Prostate gland (tissue), 2 donors: ENCODE results near the gene POP7. TPM values are rescaled to one million over a fixed set of nuclear protein-coding genes. Genes with fewer than 3 reads are reported as not detected.
"Not testable (repeated sequence)": the region's sequence is repeated elsewhere in the genome, so short reads cannot be mapped to it uniquely, and the experiment has no call there.

Experiments
- DNase-seq: peaks from one replicate; pipeline ENCODE4 v3.0.0-alpha.2; 2019; ENCODE audit warnings: low spot score
- H3K27ac ChIP-seq, 2 donors: fragments of 200-600 bp; sonication (generic); 2 replicates each; pipeline ENCODE4 v1.5.1; 2017 to 2019
- H3K27me3 ChIP-seq: fragments of 200-600 bp; sonication (generic); replicated peaks from 2 replicates; pipeline ENCODE4 v1.5.1; 2019; ENCODE audit not compliant: insufficient read depth
- H3K36me3 ChIP-seq, 2 donors: fragments of 200-600 bp; sonication (generic); 1 replicate in 1 of 2; 2 replicates in 1 of 2; pipeline versions ENCODE4 v1.5.1 to v1.8.1; 2017 to 2019
- H3K4me1 ChIP-seq: fragments of 200-600 bp; sonication (generic); replicated peaks from 2 replicates; pipeline ENCODE4 v1.5.1; 2019
- H3K4me3 ChIP-seq, 2 donors: fragments of 200-600 bp; sonication (generic); 2 replicates each; pipeline ENCODE4 v1.5.1; 2017 to 2019
- H3K9me3 ChIP-seq: fragments of 200-600 bp; sonication (generic); 2 replicates; pipeline ENCODE4 v1.5.1; 2017
- POLR2A ChIP-seq: fragments of 450-650 bp; IDR thresholded peaks from one replicate; pipeline ENCODE4 v1.6.1; 2016; ENCODE audit warnings: antibody characterized with exemption, mild to moderate bottlenecking
- POLR2AphosphoS5 ChIP-seq: sonication (generic); formaldehyde crosslinking; IDR thresholded peaks from one replicate; pipeline ENCODE4 v1.6.1; 2017; ENCODE audit warnings: antibody characterized with exemption
- WGBS: methylation state at CpG from one replicate; pipeline ENCODE4 v1.1.5; 2018; 5-methylcytosine and 5-hydroxymethylcytosine counted together
- intact Hi-C: fragments of 100-400 bp; cut with DNase I; formaldehyde crosslinking; loops from one replicate; pipeline ENCODE4 v1.14.2; 2022
- total RNA-seq, 2 donors: library from RNA; depleted of rRNA; stranded (reverse); fragments of >200 nt; gene quantifications; one replicate each; pipeline ENCODE4 v1.1.0, GENCODE V29; 2016
- TF ChIP-seq, protein P1 (sequence below), 4 experiments: fragments of 200-600 bp in 2 of 4; fragments of 450-650 bp in 2 of 4; sonication (generic) in 2 of 4; IDR thresholded peaks; 1 replicate in 3 of 4; 2 replicates in 1 of 4; pipeline ENCODE4 v1.5.1; 2016 to 2019; ENCODE audit warnings: antibody characterized with exemption in 4 of 4, mild to moderate bottlenecking in 2 of 4, moderate library complexity in 2 of 4

POP7 gene
- total RNA-seq: 10 to 100 TPM; 41.4 to 45.2 TPM

DNA sequence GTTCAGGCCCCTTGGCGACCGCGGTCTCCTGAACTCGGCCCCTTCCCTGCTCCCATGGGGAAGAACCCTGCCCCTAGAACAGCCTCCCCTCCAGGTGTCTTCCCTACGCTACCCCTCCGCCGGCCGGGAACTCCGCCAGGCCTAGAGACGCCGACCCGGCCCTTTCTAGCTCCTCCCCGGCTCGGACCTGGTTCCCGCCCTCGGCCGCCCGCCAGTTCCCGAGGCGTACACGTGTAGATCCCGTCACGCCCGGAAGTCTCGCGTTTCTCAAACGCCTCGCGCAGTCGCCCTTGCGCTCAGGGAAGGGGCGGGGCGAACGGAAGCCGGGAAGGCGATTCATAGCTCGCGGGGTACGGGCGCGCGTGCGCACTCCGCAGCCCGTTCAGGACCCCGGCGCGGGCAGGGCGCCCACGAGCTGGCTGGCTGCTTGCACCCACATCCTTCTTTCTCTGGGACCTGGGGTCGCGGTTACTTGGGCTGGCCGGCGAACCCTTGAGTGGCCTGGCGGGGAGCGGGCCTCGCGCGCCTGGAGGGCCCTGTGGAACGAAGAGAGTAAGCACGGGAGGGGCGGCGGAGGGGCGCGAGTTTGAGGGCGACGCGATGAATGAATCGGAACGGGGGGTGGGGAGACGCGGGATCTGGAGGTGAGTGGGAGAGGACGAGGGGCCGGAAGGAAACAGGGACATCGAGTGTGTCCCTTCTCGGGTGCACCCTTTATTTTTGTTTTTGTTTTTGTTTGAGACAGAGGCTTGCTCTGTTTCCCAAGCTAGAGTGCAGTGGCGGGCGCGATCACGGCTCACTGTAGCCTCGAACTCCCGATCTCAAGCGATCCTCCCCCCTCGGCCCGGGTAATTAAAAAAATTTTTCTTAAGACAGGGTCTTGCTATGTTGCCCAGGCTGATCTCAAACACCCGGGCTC is at the start of gene POP7:
Gene POP7 (plus strand): TSS at position 369 of the 919 bp plus-strand sequence. CDS start 710 bp downstream, outside the sequence.
- peak; percentile 98 for DNase-seq
- Histone ChIP-seq H3K27ac (peak within 1 kb of the TSS; percentile 94 to 96), H3K4me1 (peaks cover 6% of the 10 kb centered on the region), H3K4me3 (peak within 1 kb of the TSS; percentile 75 to 84), H3K27me3 (no peaks in the 10 kb centered on the region), H3K9me3 (no peaks in the 10 kb centered on the region), H3K36me3 (no peaks in the 10 kb centered on the region)
- intact Hi-C loops: loop anchor here (2.0 to 5.0 kb wide), 2 partner anchors 121 to 147 kb away; partner anchors contain the start of genes EPHB4 and SLC12A9
- peak; percentile 99 for TF ChIP-seq POLR2AphosphoS5
- TF ChIP-seq, protein P1, sequence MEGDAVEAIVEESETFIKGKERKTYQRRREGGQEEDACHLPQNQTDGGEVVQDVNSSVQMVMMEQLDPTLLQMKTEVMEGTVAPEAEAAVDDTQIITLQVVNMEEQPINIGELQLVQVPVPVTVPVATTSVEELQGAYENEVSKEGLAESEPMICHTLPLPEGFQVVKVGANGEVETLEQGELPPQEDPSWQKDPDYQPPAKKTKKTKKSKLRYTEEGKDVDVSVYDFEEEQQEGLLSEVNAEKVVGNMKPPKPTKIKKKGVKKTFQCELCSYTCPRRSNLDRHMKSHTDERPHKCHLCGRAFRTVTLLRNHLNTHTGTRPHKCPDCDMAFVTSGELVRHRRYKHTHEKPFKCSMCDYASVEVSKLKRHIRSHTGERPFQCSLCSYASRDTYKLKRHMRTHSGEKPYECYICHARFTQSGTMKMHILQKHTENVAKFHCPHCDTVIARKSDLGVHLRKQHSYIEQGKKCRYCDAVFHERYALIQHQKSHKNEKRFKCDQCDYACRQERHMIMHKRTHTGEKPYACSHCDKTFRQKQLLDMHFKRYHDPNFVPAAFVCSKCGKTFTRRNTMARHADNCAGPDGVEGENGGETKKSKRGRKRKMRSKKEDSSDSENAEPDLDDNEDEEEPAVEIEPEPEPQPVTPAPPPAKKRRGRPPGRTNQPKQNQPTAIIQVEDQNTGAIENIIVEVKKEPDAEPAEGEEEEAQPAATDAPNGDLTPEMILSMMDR (IDR thresholded peaks at IDR 0.05): no peak
- peak; percentile 68 for TF ChIP-seq POLR2A
- WGBS: under 1% methylated on average over 86 of the region's 86 CpGs

DNA sequence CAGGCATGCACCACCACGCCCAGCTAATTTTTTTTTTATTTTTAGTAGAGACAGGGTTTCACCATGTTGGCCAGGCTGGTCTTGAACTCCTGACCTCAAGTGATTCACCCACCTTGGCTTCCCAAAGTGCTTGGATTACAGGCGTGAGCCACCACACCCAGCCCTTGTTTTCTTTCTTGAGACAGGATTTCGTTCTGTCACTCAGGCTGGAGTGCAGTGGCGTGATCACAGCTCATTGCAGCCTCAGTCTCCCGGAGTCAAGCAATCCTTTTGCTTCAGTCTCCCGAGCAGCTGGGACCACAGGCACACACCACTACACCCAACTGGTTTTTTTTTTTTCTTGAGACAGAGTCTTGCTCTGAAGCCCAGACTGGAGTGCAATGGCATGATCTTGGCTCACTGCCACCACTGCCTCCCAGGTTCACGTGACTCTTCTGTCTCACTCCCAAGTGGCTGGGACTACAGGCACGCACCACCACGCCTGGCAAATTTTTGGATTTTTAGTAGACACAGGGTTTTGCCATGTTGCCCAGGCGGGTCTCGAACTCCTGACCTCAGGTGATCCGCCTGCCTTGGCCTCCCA is 43.6 kb upstream of the POP7 start:
- H3K27ac ChIP-seq, DNase-seq, H3K4me3 ChIP-seq, H3K4me1 ChIP-seq, H3K36me3 ChIP-seq, H3K9me3 ChIP-seq, intact Hi-C loops, H3K27me3 ChIP-seq: not testable (repeated sequence)
- 77% methylated on average over 12 of the region's 12 CpGs for WGBS

DNA sequence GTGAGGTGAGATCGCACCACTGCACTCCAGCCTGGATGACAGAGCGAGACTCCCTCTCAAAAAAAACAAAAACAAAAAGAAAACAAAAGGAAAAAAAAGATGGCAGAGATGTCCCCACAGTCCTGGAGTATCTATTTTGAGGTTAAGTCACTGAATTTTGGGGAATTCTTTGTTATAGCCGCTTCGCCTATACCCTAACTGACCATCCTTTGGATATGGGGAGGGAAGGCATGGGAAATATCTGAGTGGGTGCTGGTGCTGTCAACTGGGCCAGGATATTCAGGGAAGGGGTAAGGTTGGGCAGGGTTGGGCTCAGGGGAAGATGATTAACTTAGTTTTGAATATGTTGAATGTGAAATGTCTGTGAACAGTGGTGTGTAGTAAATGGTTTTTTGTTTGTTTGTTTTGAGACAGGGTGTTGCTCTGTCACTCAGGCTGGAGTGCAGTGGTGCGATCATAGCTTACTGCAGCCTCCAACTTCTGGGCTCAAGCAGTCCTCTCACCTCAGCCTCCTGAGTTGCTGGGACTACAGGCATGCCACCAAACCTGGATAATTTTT is 40.7 kb upstream of the POP7 start:
- H3K27ac ChIP-seq: no peak overlapping the region
- H3K36me3 ChIP-seq: no peaks in the 10 kb centered on the region
- no peak for TF ChIP-seq POLR2AphosphoS5
- TF ChIP-seq POLR2A: no peak
- TF ChIP-seq, protein P1 (IDR thresholded peaks at IDR 0.05): no peak
- DNase-seq: no peak
- 92% methylated on average over 5 of the region's 5 CpGs for whole genome bisulfite sequencing
- no peak overlapping the region for H3K4me3 ChIP-seq
- H3K27me3 ChIP-seq: no peaks in the 10 kb centered on the region
- H3K9me3 ChIP-seq: no peaks in the 10 kb centered on the region
- intact Hi-C loops: no loop called here
- H3K4me1 ChIP-seq: no peaks in the 10 kb centered on the region

DNA sequence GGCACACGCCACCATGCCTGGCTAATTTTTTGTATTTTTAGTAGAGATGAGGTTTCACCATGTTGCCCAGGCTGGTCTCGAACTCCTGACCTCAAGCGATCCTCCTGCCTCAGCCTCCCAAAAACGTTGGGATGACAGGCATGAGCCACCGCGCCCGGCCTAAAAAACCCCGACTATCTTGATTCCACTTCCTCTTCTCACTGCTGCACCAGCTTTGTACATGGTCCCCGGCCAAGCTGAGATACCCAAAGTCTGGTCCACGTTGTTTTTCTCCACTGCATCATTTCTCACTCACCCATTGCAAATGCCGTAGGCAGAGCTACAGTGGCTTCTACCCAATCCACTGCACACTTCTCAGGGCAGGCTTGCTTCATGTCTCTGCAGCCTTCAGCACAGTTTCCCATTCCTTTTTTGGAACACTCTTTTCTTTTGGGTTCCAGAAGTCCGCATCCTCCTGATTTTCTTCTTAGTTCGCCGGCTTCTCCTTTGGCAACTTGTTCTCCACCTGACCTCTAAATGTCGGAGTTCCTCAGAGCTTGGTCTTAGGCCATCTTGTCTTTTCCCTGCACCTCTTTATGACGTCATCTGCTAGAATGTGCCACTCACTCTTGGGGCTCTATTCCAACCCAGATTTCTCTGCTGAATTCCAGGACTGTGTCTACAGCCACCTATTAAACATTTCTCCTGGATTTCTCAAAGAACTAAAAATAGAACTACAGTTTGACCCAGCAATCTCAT is 38.4 kb upstream of the POP7 start:
- Histone ChIP-seq H3K4me3 (no peak overlapping the region), H3K4me1 (no peaks in the 10 kb centered on the region), H3K27me3 (no peaks in the 10 kb centered on the region), H3K36me3 (no peaks in the 10 kb centered on the region), H3K9me3 (no peaks in the 10 kb centered on the region), H3K27ac (no peak overlapping the region)
- WGBS: 82% methylated on average over 16 of the region's 16 CpGs
- intact Hi-C loops: no loop called here
- TF ChIP-seq POLR2AphosphoS5: no peak
- TF ChIP-seq, protein P1 (IDR thresholded peaks at IDR 0.05): no peak
- TF ChIP-seq POLR2A: no peak
- DNase-seq: no peak

DNA sequence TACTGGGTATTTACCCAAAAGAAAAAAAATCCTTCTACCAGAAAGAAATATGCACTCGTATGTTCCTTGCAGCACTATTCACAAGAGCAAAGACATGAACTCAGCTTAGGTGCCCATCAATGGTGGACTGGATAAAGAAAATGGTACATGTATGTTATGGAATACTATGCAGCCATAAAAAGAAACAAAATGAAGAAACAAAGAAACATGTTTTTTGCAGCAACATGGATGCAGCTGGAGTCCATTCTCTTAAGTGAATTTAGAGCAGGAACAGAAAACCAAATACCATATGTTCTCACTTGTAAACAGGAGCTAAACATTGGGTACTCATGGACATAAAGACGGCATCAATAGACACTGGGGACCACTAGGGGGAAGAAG is 37.9 kb upstream of the POP7 start:
- Histone ChIP-seq H3K36me3 (no peaks in the 10 kb centered on the region), H3K9me3 (no peaks in the 10 kb centered on the region), H3K4me3 (no peak overlapping the region), H3K27ac (no peak overlapping the region), H3K27me3 (no peaks in the 10 kb centered on the region), H3K4me1 (no peaks in the 10 kb centered on the region)
- no peak for DNase-seq
- TF ChIP-seq, protein P1 (IDR thresholded peaks at IDR 0.05): no peak
- TF ChIP-seq POLR2AphosphoS5: no peak
- TF ChIP-seq POLR2A: no peak
- intact Hi-C loops: no loop called here
- WGBS: 73% methylated on average over 2 of the region's 2 CpGs

DNA sequence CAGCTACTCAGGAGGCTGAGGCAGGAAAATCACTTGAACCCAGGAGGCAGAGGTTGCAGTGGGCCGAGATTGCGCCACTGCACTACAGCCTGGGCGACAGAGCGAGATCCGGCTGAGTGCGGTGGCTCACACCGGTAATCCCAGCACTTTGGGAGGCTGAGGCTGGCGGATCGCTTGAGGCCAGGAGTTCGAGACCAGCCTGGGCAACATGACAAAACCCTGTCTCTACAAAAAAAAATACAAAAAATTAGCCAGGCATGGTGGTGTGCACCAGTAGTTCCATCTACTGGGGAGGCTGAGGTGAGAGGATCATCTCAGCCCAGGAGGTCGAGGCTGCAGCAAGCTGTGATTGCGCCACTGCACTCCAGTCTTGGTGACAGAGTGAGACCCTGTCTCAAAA is 36.8 kb upstream of the POP7 start:
- H3K36me3 ChIP-seq, H3K4me3 ChIP-seq, DNase-seq, intact Hi-C loops, H3K9me3 ChIP-seq, H3K27me3 ChIP-seq, H3K27ac ChIP-seq, H3K4me1 ChIP-seq: not testable (repeated sequence)
- WGBS: 95% methylated on average over 12 of the region's 12 CpGs
